SK-N-MC (cell line): ENCODE results near the gene COL18A1.

Experiments used
- DNase-seq: peaks from one replicate; pipeline ENCODE4 v3.0.0-alpha.2; 2011; ENCODE audit warnings: low read depth, low spot score
- H3K27ac ChIP-seq: fragments of 200-600 bp; sonication (generic); 2 replicates; pipeline ENCODE4 v1.5.1; 2016; ENCODE audit warnings: mixed run types
- H3K36me3 ChIP-seq: fragments of 200-600 bp; sonication (generic); 2 replicates; pipeline ENCODE4 v1.6.1; 2017; ENCODE audit warnings: antibody characterized with exemption, low read length, mixed read lengths; ENCODE audit not compliant: insufficient read depth
- H3K4me3 ChIP-seq: fragments of 200-600 bp; sonication (generic); 2 replicates; pipeline ENCODE4 v1.5.1; 2016
- H3K9ac ChIP-seq: fragments of 200-600 bp; sonication (generic); 2 replicates; pipeline ENCODE4 v1.8.0; 2017; ENCODE audit warnings: mixed run types, mixed read lengths; ENCODE audit not compliant: insufficient read length
- H3K9me3 ChIP-seq: fragments of 200-600 bp; sonication (generic); 2 replicates; pipeline ENCODE4 v1.6.1; 2017; ENCODE audit warnings: low read depth, mild to moderate bottlenecking, antibody characterized with exemption, low read length, moderate library complexity, mixed read lengths
- EZH2 ChIP-seq: fragments of 200-600 bp; sonication (generic); IDR thresholded peaks from one replicate; pipeline ENCODE4 v1.6.1; 2017; ENCODE audit warnings: antibody characterized with exemption
- FOXP2 ChIP-seq: optimal IDR thresholded peaks from 2 replicates; pipeline ENCODE3; 2011; ENCODE audit warnings: mild to moderate bottlenecking, moderate library complexity; ENCODE audit not compliant: insufficient read depth; ENCODE audit errors: extremely low read length, control extremely low read depth
- POLR2AphosphoS5 ChIP-seq: IDR thresholded peaks from 2 replicates; pipeline ENCODE4 v1.6.1; 2012; ENCODE audit warnings: mild to moderate bottlenecking, low read depth, low read length, borderline replicate concordance

The COL18A1 gene

DNA sequence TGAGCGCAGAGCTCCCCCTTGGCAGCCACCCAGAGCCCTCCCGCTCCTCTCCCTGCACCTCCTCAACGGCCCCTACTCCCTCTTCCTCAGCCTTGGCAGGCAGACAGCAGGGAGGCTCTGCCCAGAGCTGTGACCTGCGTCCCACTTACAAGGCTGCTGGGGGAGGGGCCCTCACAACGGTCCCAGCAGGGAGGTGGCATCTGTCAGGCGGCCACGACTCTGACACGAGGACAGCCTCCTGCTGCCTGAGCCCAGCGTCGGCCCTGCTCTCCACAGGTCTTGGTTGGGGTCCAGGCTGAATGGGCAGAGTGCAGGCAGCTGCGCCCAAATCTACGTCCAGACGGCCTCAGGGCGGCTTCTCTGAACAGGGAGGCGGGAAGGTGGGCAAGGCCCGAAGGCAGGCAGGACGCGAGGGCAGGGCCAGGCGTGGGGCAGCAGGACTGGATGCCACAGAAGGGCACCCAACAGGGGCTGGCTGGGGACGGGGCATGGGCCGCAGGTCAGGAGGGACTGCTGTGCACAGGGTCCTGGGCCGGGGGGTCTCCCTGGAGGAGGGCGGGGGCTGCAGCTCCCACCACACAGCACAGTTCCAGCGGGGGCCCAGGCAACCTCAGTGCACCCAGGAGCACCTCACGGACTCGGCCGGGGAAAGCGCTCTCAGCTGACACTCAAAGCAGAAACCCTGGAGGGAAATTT, 129.8 kb downstream of the COL18A1 start:
- H3K9me3 ChIP-seq, result no peaks in the 10 kb centered on the region
- H3K36me3 ChIP-seq, result peaks cover 31% of the 10 kb centered on the region
- DNase-seq, result no peak
- no peak overlapping the region for H3K4me3 ChIP-seq
- no peak overlapping the region for H3K27ac ChIP-seq
- no peak for TF ChIP-seq EZH2
- no peak for TF ChIP-seq FOXP2
- TF ChIP-seq POLR2AphosphoS5, result no peak
- H3K9ac ChIP-seq, result no peak overlapping the region

DNA sequence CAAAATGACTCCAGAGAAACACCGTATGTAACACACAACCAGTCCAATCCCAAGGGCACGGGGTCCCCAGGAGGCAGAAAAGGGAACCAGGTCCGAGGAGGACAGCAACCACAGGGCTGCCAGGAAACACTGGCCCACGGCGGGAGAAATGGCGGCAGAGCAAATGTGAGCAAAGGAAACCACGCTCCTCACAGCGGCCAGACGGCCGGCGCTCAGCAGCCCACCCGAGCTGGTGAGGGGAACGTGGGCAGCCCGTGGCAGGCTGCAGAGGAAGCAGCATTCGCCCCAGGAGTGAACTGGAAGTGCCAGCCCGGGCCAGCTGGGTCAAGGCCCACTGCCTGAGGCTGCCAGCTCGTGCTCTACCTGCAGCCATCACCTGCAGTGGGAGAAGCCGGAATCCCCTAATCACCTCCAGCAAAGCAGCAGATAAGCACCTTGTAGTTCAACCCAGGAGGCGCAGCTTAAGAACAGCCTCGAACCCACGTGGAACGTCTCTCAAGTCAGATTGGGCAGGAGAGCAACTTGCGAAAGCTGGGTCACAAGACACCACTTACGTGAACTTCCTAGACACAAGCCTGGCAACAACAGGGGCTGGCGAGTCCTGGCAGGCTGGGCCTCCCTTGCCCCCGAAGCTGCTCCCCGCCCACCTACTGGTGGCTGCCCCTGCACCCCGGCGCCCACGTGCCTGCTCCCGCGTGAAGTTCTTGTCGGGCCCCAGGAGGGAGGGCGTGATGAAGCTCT, 130.5 kb downstream of the COL18A1 start:
- TF ChIP-seq EZH2, result no peak
- TF ChIP-seq POLR2AphosphoS5, result no peak
- no peak for TF ChIP-seq FOXP2
- DNase-seq, result no peak
- H3K36me3 ChIP-seq, result peaks cover 24% of the 10 kb centered on the region
- H3K9ac ChIP-seq, result no peak overlapping the region
- H3K9me3 ChIP-seq, result no peaks in the 10 kb centered on the region
- H3K4me3 ChIP-seq, result no peak overlapping the region
- no peak overlapping the region for H3K27ac ChIP-seq

- Histone ChIP-seq H3K27ac (no peak overlapping the region), H3K4me3 (no peak overlapping the region), H3K9ac (no peak overlapping the region), H3K9me3 (no peaks in the 10 kb centered on the region), H3K36me3 (peaks cover 21% of the 10 kb centered on the region)
- no peak for DNase-seq
- TF ChIP-seq EZH2, result no peak
- TF ChIP-seq FOXP2, result no peak
- TF ChIP-seq POLR2AphosphoS5, result no peak
Observed at GRCh38 chr21:45536301-45537081, 131.5 kb downstream of the COL18A1 start.

DNA sequence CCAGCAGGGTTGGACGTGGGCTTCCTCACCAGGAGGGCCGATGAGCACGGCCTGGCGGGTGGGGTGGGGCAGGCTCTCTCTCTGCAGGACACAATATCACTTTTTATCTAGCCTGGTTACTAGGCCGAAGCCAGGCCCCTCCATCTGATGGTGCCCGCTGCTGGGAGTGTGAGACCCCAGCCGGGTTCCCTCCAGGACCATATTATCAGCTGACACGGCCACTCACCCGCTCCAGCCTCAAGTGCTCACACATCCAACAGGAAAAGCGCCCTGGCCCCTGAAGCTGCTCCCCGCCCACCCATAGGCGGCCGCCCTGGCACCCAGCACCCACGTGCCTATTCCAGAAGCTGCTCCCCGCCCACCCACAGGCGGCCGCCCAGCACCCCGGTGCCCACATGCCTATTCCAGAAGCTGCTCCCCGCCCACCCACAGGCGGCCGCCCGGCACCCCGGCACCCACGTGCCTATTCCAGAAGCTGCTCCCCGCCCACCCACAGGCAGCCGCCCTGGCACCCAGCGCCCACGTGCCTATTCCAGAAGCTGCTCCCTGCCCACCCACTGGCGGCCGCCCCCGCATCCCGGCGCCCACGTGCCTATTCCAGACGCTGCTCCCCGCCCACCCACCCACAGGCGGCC, 132.3 kb downstream of the COL18A1 start:
- Histone ChIP-seq H3K4me3 (no peak overlapping the region), H3K9ac (no peak overlapping the region), H3K27ac (no peak overlapping the region), H3K9me3 (no peaks in the 10 kb centered on the region), H3K36me3 (peaks cover 18% of the 10 kb centered on the region)
- TF ChIP-seq EZH2, result no peak
- no peak for TF ChIP-seq FOXP2
- TF ChIP-seq POLR2AphosphoS5, result no peak
- DNase-seq, result no peak

DNA sequence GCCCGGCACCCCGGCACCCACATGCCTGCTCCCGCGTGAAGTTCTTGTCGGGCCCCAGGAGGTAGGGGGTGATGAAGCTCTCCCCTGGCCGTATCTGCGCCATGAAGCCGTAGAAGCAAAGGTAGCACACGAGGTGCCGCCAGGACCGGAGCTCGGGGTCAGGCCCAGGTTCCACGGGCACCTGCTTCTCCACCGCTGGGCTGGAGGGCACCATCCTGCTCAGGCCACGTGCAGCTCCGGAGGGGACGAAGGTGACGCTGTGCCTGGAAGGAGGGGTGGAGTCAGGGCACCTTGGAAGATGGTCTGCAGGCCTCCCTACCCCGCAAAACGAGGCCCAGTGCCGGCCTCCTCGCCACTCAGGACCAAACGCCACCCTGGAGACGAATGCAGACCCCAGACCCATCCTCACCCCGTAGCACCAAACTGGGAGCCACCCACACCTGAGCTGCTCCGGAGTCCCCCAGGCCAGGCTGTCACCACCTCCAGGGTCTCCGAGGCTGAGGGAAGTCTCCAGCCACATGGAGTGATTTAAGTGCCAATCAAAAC, 132.9 kb downstream of the COL18A1 start:
- TF ChIP-seq FOXP2 (no peak), EZH2 (no peak), POLR2AphosphoS5 (no peak)
- no peak for DNase-seq
- Histone ChIP-seq H3K9me3 (no peaks in the 10 kb centered on the region), H3K36me3 (peaks cover 18% of the 10 kb centered on the region), H3K4me3 (no peak overlapping the region), H3K9ac (no peak overlapping the region), H3K27ac (no peak overlapping the region)

- no peak for DNase-seq
- Histone ChIP-seq H3K36me3 (peaks cover 16% of the 10 kb centered on the region), H3K27ac (no peak overlapping the region), H3K4me3 (no peak overlapping the region), H3K9me3 (no peaks in the 10 kb centered on the region), H3K9ac (no peak overlapping the region)
- TF ChIP-seq FOXP2 (no peak), POLR2AphosphoS5 (no peak), EZH2 (no peak)
Observed at GRCh38 chr21:45538381-45539045, 133.5 kb downstream of the COL18A1 start.

- Histone ChIP-seq H3K9ac (no peak overlapping the region), H3K27ac (no peak overlapping the region), H3K9me3 (no peaks in the 10 kb centered on the region), H3K4me3 (no peak overlapping the region), H3K36me3 (peaks cover 15% of the 10 kb centered on the region)
- DNase-seq, result no peak
- TF ChIP-seq EZH2 (no peak), FOXP2 (no peak), POLR2AphosphoS5 (no peak)
Observed at GRCh38 chr21:45539046-45539795, 134.3 kb downstream of the COL18A1 start.
